Stimulated activated CD8-positive, alpha-beta memory T cell treated with anti-CD3 and anti-CD28 coated beads, Interleukin-2, amount 100 ng/mL, for 1 hour (primary cell): ENCODE measurements around the gene GRIA3.

Experiments
- DNase-seq, 2 donors: peaks; one replicate each; pipeline ENCODE4 v3.0.0-alpha.2; 2020; ENCODE audit warnings: low read depth in 2 of 2

Gene GRIA3

GRCh38 chrX:123184219-123184865, at the start of gene GRIA3:
Gene GRIA3, plus strand, starts transcription at chrX:123184278. Its CDS starts 258 bp downstream, at chrX:123184536.
- DNase-seq, result no peak

GRCh38 chrX:123138473-123138872, 45.6 kb upstream of the GRIA3 start:
- no peak for DNase-seq

- no peak for DNase-seq
Observed at GRCh38 chrX:123140454-123140853, 43.6 kb upstream of the GRIA3 start.

- no peak for DNase-seq
Observed at GRCh38 chrX:123140904-123141303, 43.2 kb upstream of the GRIA3 start.

GRCh38 chrX:123153846-123154335, 30.2 kb upstream of the GRIA3 start:
- no peak for DNase-seq

GRCh38 chrX:123155327-123155726, 28.8 kb upstream of the GRIA3 start:
- no peak for DNase-seq

GRCh38 chrX:123157586-123157985, 26.5 kb upstream of the GRIA3 start:
- DNase-seq, result no peak

- no peak for DNase-seq
Observed at GRCh38 chrX:123159403-123159802, 24.7 kb upstream of the GRIA3 start.

- no peak for DNase-seq
Observed at GRCh38 chrX:123167621-123168020, 16.5 kb upstream of the GRIA3 start.

- no peak for DNase-seq
Observed at GRCh38 chrX:123169247-123169901, 14.7 kb upstream of the GRIA3 start.

GRCh38 chrX:123170546-123170945, 13.5 kb upstream of the GRIA3 start:
- DNase-seq, result no peak

GRCh38 chrX:123171781-123172180, 12.3 kb upstream of the GRIA3 start:
- DNase-seq, result no peak

GRCh38 chrX:123172869-123173268, 11.2 kb upstream of the GRIA3 start:
- DNase-seq, result no peak

- DNase-seq, result no peak
Observed at GRCh38 chrX:123173833-123174232, 10.2 kb upstream of the GRIA3 start.

GRCh38 chrX:123175366-123176122, 8.5 kb upstream of the GRIA3 start:
- no peak for DNase-seq

GRCh38 chrX:123181233-123181914, 2.7 kb upstream of the GRIA3 start:
- DNase-seq, result no peak

GRCh38 chrX:123184866-123185276, 793 bp downstream of the GRIA3 start:
- no peak for DNase-seq

- no peak for DNase-seq
Observed at GRCh38 chrX:123185721-123186120, 1.6 kb downstream of the GRIA3 start.

- no peak for DNase-seq
Observed at GRCh38 chrX:123186801-123187200, 2.7 kb downstream of the GRIA3 start.

- DNase-seq, result no peak
Observed at GRCh38 chrX:123188081-123188480, 4.0 kb downstream of the GRIA3 start.

GRCh38 chrX:123189338-123189737, 5.3 kb downstream of the GRIA3 start:
- DNase-seq, result no peak

GRCh38 chrX:123190096-123190495, 6.0 kb downstream of the GRIA3 start:
- DNase-seq, result no peak
